Kidney (tissue), 14 donors: Measurements from ENCODE around the gene STK26. TPM values are rescaled to one million over a fixed set of nuclear protein-coding genes. Genes with fewer than 3 reads are reported as not detected.
"Not testable (repeated sequence)": the region's sequence is repeated elsewhere in the genome, so short reads cannot be mapped to it uniquely, and the experiment has no call there.

Source experiments
- DNase-seq, 5 donors: peaks; one replicate each; pipeline ENCODE4 v3.0.0-alpha.2; 2013 to 2020
- FAIRE-seq: peaks from 2 replicates; lab custom pipeline; 2012; peaks lifted over from hg19 to GRCh38; lab: Jason Lieb, UNC
- H3K27ac ChIP-seq, 2 donors: one replicate each; pipeline ENCODE4 v1.7.0; 2013; ENCODE audit warnings: low read depth in 2 of 2, low read length in 2 of 2, inconsistent platforms in 1 of 2
- H3K27me3 ChIP-seq: one replicate; pipeline ENCODE4 v1.7.1; 2013; ENCODE audit warnings: low read length, inconsistent platforms; ENCODE audit not compliant: control insufficient read depth, insufficient read depth
- H3K36me3 ChIP-seq, 3 donors: one replicate each; pipeline versions ENCODE4 v1.7.0 to v1.7.1; 2013; ENCODE audit warnings: low read length in 3 of 3, control low read depth in 1 of 3, inconsistent platforms in 1 of 3; ENCODE audit not compliant: insufficient read depth in 3 of 3, control insufficient read depth in 2 of 3
- H3K4me1 ChIP-seq, 3 donors: one replicate each; pipeline versions ENCODE4 v1.7.0 to v1.7.1; 2013; ENCODE audit warnings: low read length in 3 of 3, inconsistent platforms in 1 of 3, low read depth in 1 of 3; ENCODE audit not compliant: control insufficient read depth in 2 of 3, insufficient read depth in 2 of 3
- H3K4me3 ChIP-seq, 3 donors: one replicate each; pipeline versions ENCODE4 v1.7.0 to v1.8.1; 2013; ENCODE audit warnings: low read length in 3 of 3, control low read depth in 1 of 3, inconsistent platforms in 1 of 3
- H3K9ac ChIP-seq, 3 donors: one replicate each; pipeline versions ENCODE4 v1.7.0 to v1.7.1; 2013; ENCODE audit warnings: low read length in 3 of 3, control low read depth in 1 of 3, inconsistent platforms in 1 of 3
- H3K9me3 ChIP-seq, 3 donors: one replicate each; pipeline versions ENCODE4 v1.7.0 to v1.7.1; 2013; ENCODE audit warnings: low read length in 3 of 3, control low read depth in 1 of 3, inconsistent platforms in 1 of 3; ENCODE audit not compliant: control insufficient read depth in 2 of 3, insufficient read depth in 1 of 3
- CTCF ChIP-seq: IDR thresholded peaks from 3 replicates; pipeline ENCODE4 v1.5.1; 2012; ENCODE audit warnings: mild to moderate bottlenecking, moderate library complexity, borderline replicate concordance; ENCODE audit not compliant: insufficient read depth; ENCODE audit errors: extremely low read depth
- intact Hi-C: fragments of 100-400 bp; cut with DNase I; formaldehyde crosslinking; loops from one replicate; pipeline ENCODE4 v1.11.1; 2022
- polyA plus RNA-seq: library from polyadenylated mRNA; stranded (reverse); fragments of 350-450 nt; fragmentation: Illumina TruSeq; extraction: RNeasy Lipid Tissue Mini Kit (QIAGEN cat#74804); gene quantifications from one replicate; pipeline ENCODE4 v1.2.3, GENCODE V29; 2014; ENCODE audit warnings: low read depth, low replicate concordance; ENCODE audit not compliant: insufficient read depth
- total RNA-seq: library from RNA; stranded (reverse); fragmentation: NEBNext Ultra II Directional; extraction: Animal tissue kit (Norgen Biotek cat#: 25700); gene quantifications from one replicate; pipeline ENCODE4 v1.2.1, GENCODE V29; 2021
- donor health status: control.
- donor health status: control.
- donor health status: control.
- donor health status: control.
- donor health status: control.
- donor health status: DM: yes; HTN: yes; CAD: no.
- donor health status: Normal renal cell carcinoma (clear cell type).

The STK26 gene
- total and polyA plus RNA-seq, 2 donors from 2014 or later = 2.4 to 4.3 TPM

- no peak overlapping the region for H3K27ac ChIP-seq
- no peaks in the 10 kb centered on the region for H3K4me1 ChIP-seq
- H3K9ac ChIP-seq = no peak overlapping the region
- H3K36me3 ChIP-seq = no peaks in the 10 kb centered on the region
- FAIRE-seq (no peak), DNase-seq (no peak)
- H3K4me3 ChIP-seq = no peak overlapping the region
- intact Hi-C loops = no loop called here
- TF ChIP-seq CTCF = no peak
- H3K27me3 ChIP-seq = peaks cover 9% of the 10 kb centered on the region
- no peaks in the 10 kb centered on the region for H3K9me3 ChIP-seq
These were observed 21.9 kb downstream of the STK26 start for GRCh38 chrX:132044953-132045352.

GRCh38 chrX:132045456-132045855, 22.4 kb downstream of the STK26 start:
- no peaks in the 10 kb centered on the region for H3K9me3 ChIP-seq
- TF ChIP-seq CTCF = no peak
- H3K9ac ChIP-seq = no peak overlapping the region
- H3K27ac ChIP-seq = no peak overlapping the region
- H3K4me1 ChIP-seq = no peaks in the 10 kb centered on the region
- H3K27me3 ChIP-seq = peaks cover 9% of the 10 kb centered on the region
- intact Hi-C loops = no loop called here
- no peak for FAIRE-seq
- H3K36me3 ChIP-seq = no peaks in the 10 kb centered on the region
- DNase-seq = no peak
- no peak overlapping the region for H3K4me3 ChIP-seq

GRCh38 chrX:132046533-132046932, 23.4 kb downstream of the STK26 start:
- no peak for FAIRE-seq
- TF ChIP-seq CTCF = no peak
- Histone ChIP-seq H3K27me3 (peaks cover 5% of the 10 kb centered on the region), H3K9me3 (no peaks in the 10 kb centered on the region), H3K4me1 (no peaks in the 10 kb centered on the region), H3K36me3 (no peaks in the 10 kb centered on the region), H3K4me3 (no peak overlapping the region), H3K27ac (no peak overlapping the region), H3K9ac (no peak overlapping the region)
- no peak for DNase-seq
- intact Hi-C loops = no loop called here

GRCh38 chrX:132051778-132052177, 28.7 kb downstream of the STK26 start:
- FAIRE-seq = not testable (repeated sequence)

More at GRCh38 chrX:132051778-132052177, 28.7 kb downstream of the STK26 start:
- H3K4me1 ChIP-seq, H3K27me3 ChIP-seq, intact Hi-C loops, DNase-seq, H3K36me3 ChIP-seq, H3K27ac ChIP-seq, H3K9me3 ChIP-seq, H3K4me3 ChIP-seq, H3K9ac ChIP-seq: not testable (repeated sequence)
